HepG2 (cell line): ENCODE data around the gene CEP250. TPM values are rescaled to one million over a fixed set of nuclear protein-coding genes. Genes with fewer than 3 reads are reported as not detected.

Experiments
- ATF4 ChIP-seq, 2 experiments: fragments of 450-650 bp in 1 of 2; sonication (generic) in 1 of 2; formaldehyde crosslinking; IDR thresholded peaks; 2 replicates each; pipeline versions ENCODE4 v1.5.0 to v1.8.0; 2020 to 2022; ENCODE audit warnings: mild to moderate bottlenecking in 1 of 2, missing genetic modification reagents in 1 of 2
- EP300 ChIP-seq, 3 experiments: sonication (generic) in 1 of 3; formaldehyde crosslinking in 1 of 3; IDR thresholded peaks; 2 replicates each; pipeline versions ENCODE4 v1.5.1 to v1.6.1; 2011 to 2020; ENCODE audit warnings: low read depth in 2 of 3, low read length in 2 of 3, borderline replicate concordance in 1 of 3, improper control_type of control experiment in 1 of 3, mild to moderate bottlenecking in 1 of 3, missing genetic modification reagents in 1 of 3, moderate library complexity in 1 of 3
- ERF ChIP-seq: IDR thresholded peaks from 2 replicates; pipeline ENCODE4 v1.6.1; 2018; ENCODE audit warnings: missing biosample characterization, missing genetic modification reagents
- FLYWCH1 ChIP-seq: sonication (generic); formaldehyde crosslinking; IDR thresholded peaks from 2 replicates; pipeline ENCODE4 v1.8.1; 2023; ENCODE audit warnings: mild to moderate bottlenecking, missing genetic modification reagents
- GABPB1 ChIP-seq: IDR thresholded peaks from 2 replicates; pipeline ENCODE4 v1.6.1; 2016; ENCODE audit warnings: mild to moderate bottlenecking, missing genetic modification reagents, moderate library complexity, missing compliant biosample characterization
- GMEB2 ChIP-seq: IDR thresholded peaks from 2 replicates; pipeline ENCODE4 v1.6.1; 2016; ENCODE audit warnings: missing biosample characterization, missing genetic modification reagents, low read depth
- MAFG ChIP-seq: sonication (generic); formaldehyde crosslinking; IDR thresholded peaks from 2 replicates; pipeline ENCODE4 v1.5.1; 2020; ENCODE audit warnings: mild to moderate bottlenecking, missing genetic modification reagents
- MTERF4 ChIP-seq: sonication (generic); formaldehyde crosslinking; IDR thresholded peaks from 2 replicates; pipeline ENCODE4 v1.8.0; 2023; ENCODE audit warnings: mild to moderate bottlenecking, missing genetic modification reagents
- PRDM4 ChIP-seq: sonication (generic); formaldehyde crosslinking; IDR thresholded peaks from 2 replicates; pipeline ENCODE4 v1.9.0; 2021; ENCODE audit warnings: missing genetic modification reagents, borderline replicate concordance
- SMARCE1 ChIP-seq: fragments of 450-650 bp; IDR thresholded peaks from 2 replicates; pipeline ENCODE4 v1.6.1; 2017; ENCODE audit warnings: borderline replicate concordance
- SP140L ChIP-seq: sonication (generic); formaldehyde crosslinking; IDR thresholded peaks from 2 replicates; pipeline ENCODE4 v1.4.0; 2020; ENCODE audit warnings: missing genetic modification reagents, borderline replicate concordance
- TAF1 ChIP-seq: sonication (generic); formaldehyde crosslinking; IDR thresholded peaks from 2 replicates; pipeline ENCODE4 v1.4.0; 2020; ENCODE audit warnings: missing genetic modification reagents
- TSC22D2 ChIP-seq: sonication (generic); formaldehyde crosslinking; IDR thresholded peaks from 2 replicates; pipeline ENCODE4 v1.5.1; 2020; ENCODE audit warnings: missing genetic modification reagents, mild to moderate bottlenecking, borderline replicate concordance
- ZEB1 ChIP-seq: IDR thresholded peaks from 2 replicates; pipeline ENCODE4 v1.6.1; 2012; ENCODE audit warnings: mild to moderate bottlenecking, low read depth, inconsistent platforms; ENCODE audit not compliant: insufficient replicate concordance
- ZNF256 ChIP-seq: sonication (generic); formaldehyde crosslinking; conservative IDR thresholded peaks from 2 replicates; pipeline ENCODE4 v1.4.0; 2020; ENCODE audit warnings: missing genetic modification reagents
- ZNF263 ChIP-seq: sonication (generic); formaldehyde crosslinking; IDR thresholded peaks from 2 replicates; pipeline ENCODE4 v1.4.0; 2020; ENCODE audit warnings: missing genetic modification reagents
- ZNF34 ChIP-seq: sonication (generic); formaldehyde crosslinking; IDR thresholded peaks from 2 replicates; pipeline ENCODE4 v1.4.0; 2020; ENCODE audit warnings: mild to moderate bottlenecking, missing genetic modification reagents, borderline replicate concordance
- ZNF430 ChIP-seq: sonication (generic); formaldehyde crosslinking; IDR thresholded peaks from 2 replicates; pipeline ENCODE4 v1.9.0; 2021; ENCODE audit warnings: mild to moderate bottlenecking, missing genetic modification reagents
- ZNF75D ChIP-seq: sonication (generic); formaldehyde crosslinking; IDR thresholded peaks from 2 replicates; pipeline ENCODE4 v1.8.1; 2023; ENCODE audit warnings: missing genetic modification reagents, mild to moderate bottlenecking, borderline replicate concordance
- ZNF772 ChIP-seq: sonication (generic); formaldehyde crosslinking; IDR thresholded peaks from 2 replicates; pipeline ENCODE4 v1.5.0; 2020; ENCODE audit warnings: mild to moderate bottlenecking, missing genetic modification reagents
- ZNF782 ChIP-seq: sonication (generic); formaldehyde crosslinking; IDR thresholded peaks from 2 replicates; pipeline ENCODE4 v1.4.0; 2020; ENCODE audit warnings: missing genetic modification reagents, mild to moderate bottlenecking, borderline replicate concordance
- ZNF850 ChIP-seq: sonication (generic); formaldehyde crosslinking; conservative IDR thresholded peaks from 2 replicates; pipeline ENCODE4 v1.9.0; 2021; ENCODE audit warnings: mild to moderate bottlenecking, missing genetic modification reagents
- polyA plus RNA-seq, 8 experiments: library from polyadenylated mRNA; depleted of rRNA in 3 of 8; stranded (reverse) in 7 of 8; unstranded in 1 of 8; fragments of >200 nt; fragmentation: Illumina TruSeq in 4 of 8; extraction: Trizol in 4 of 8; gene quantifications; 2 replicates each; pipeline versions ENCODE4 v1.2.1 to v1.2.3, GENCODE V29; 2011 to 2016; ENCODE audit warnings: low read depth in 4 of 8, missing spikeins in 1 of 8, mixed read lengths in 1 of 8; ENCODE audit not compliant: insufficient read depth in 1 of 8
- total RNA-seq, 5 experiments: library from RNA; depleted of rRNA; stranded (reverse); fragments of >200 nt; fragmentation: Illumina TruSeq; extraction: Trizol; gene quantifications; 2 replicates each; pipeline ENCODE4 v1.2.3, GENCODE V29; 2016; ENCODE audit warnings: low read depth in 1 of 5

The CEP250 gene
- total and polyA plus RNA-seq, 2 of the 13 experiments (the other 11 are each of a cell fraction or from before 2014, with no cell fraction given) = 28.8 to 55.3 TPM

- TF ChIP-seq ZNF782 (no peak; the same call in 1 of the 2 replicates), SMARCE1 (no peak), MTERF4 (peak; percentile 49; the same call in 1 of the 2 replicates), GABPB1 (CRISPR knock-in tag) (no peak), TSC22D2 (no peak), GMEB2 (no peak), ATF4 (CRISPR knock-in tag; IDR thresholded peaks at IDR 0.05) (no peak), TAF1 (no peak), MAFG (CRISPR knock-in tag) (no peak), EP300 (IDR thresholded peaks at IDR 0.05; ENCODE audit: low read depth in 2 of 2, low read length in 2 of 2) (no peak), EP300 (CRISPR knock-in tag; IDR thresholded peaks at IDR 0.05; ENCODE audit: borderline replicate concordance) (no peak), ZNF256 (CRISPR knock-in tag) (no peak), SP140L (no peak; the same call in 1 of the 2 replicates), ZNF850 (CRISPR knock-in tag) (no peak), FLYWCH1 (CRISPR knock-in tag) (no peak), ZNF75D (no peak), ZNF34 (CRISPR knock-in tag) (no peak), ZNF263 (peak; percentile 67), ZNF430 (CRISPR knock-in tag) (peak; percentile 21; the same call in 1 of the 2 replicates), ZNF772 (CRISPR knock-in tag) (no peak), ZEB1 (no peak), ERF (CRISPR knock-in tag) (no peak), PRDM4 (CRISPR knock-in tag) (no peak)
Observed at GRCh38 chr20:35463455-35464300, 8.3 kb downstream of the CEP250 start (continued).
